GM21825 (cell line): ENCODE data around the gene BTG1.

Source experiments
- ATAC-seq: cut with Tn5 transposase; IDR thresholded peaks from one replicate; pipeline ENCODE4 v1.9.1; 2021; ENCODE audit warnings: mild to moderate bottlenecking, moderate library complexity; ENCODE audit not compliant: unreplicated experiment

The BTG1 gene

GRCh38 chr12:92145731-92146496 lies at the start of gene BTG1:
Gene BTG1, minus strand, starts transcription at chr12:92145846. Its CDS starts 311 bp downstream, at chr12:92145535.
- ATAC-seq, result peak; percentile 72

- no peak for ATAC-seq
Measured at GRCh38 chr12:92194561-92194960, 48.9 kb upstream of the BTG1 start.

- no peak for ATAC-seq
Measured at GRCh38 chr12:92193846-92194245, 48.2 kb upstream of the BTG1 start.

- no peak for ATAC-seq
Measured at GRCh38 chr12:92193063-92193462, 47.4 kb upstream of the BTG1 start.

- no peak for ATAC-seq
Measured at GRCh38 chr12:92192360-92192759, 46.7 kb upstream of the BTG1 start.

- no peak for ATAC-seq
Measured at GRCh38 chr12:92191061-92191460, 45.4 kb upstream of the BTG1 start.

- no peak for ATAC-seq
Measured at GRCh38 chr12:92188517-92189188, 43.0 kb upstream of the BTG1 start.

- ATAC-seq, result peak; percentile 45
Measured at GRCh38 chr12:92186038-92186470, 40.4 kb upstream of the BTG1 start.

- ATAC-seq, result peak; percentile 56
Measured at GRCh38 chr12:92185052-92185451, 39.4 kb upstream of the BTG1 start.

- ATAC-seq, result no peak
Measured at GRCh38 chr12:92183575-92183974, 37.9 kb upstream of the BTG1 start.

GRCh38 chr12:92178340-92178739 lies 32.7 kb upstream of the BTG1 start:
- ATAC-seq, result no peak

GRCh38 chr12:92176646-92177045 lies 31.0 kb upstream of the BTG1 start:
- ATAC-seq, result no peak

- no peak for ATAC-seq
Measured at GRCh38 chr12:92175961-92176360, 30.3 kb upstream of the BTG1 start.

- ATAC-seq, result no peak
Measured at GRCh38 chr12:92170050-92170449, 24.4 kb upstream of the BTG1 start.

- no peak for ATAC-seq
Measured at GRCh38 chr12:92167075-92167474, 21.4 kb upstream of the BTG1 start.

GRCh38 chr12:92164712-92165111 lies 19.1 kb upstream of the BTG1 start:
- ATAC-seq, result no peak

- no peak for ATAC-seq
Measured at GRCh38 chr12:92162079-92162478, 16.4 kb upstream of the BTG1 start.

- peak; percentile 50 for ATAC-seq
Measured at GRCh38 chr12:92158796-92159439, 13.3 kb upstream of the BTG1 start.

GRCh38 chr12:92156704-92157395 lies 11.2 kb upstream of the BTG1 start:
- no peak for ATAC-seq

GRCh38 chr12:92156139-92156538 lies 10.5 kb upstream of the BTG1 start:
- ATAC-seq, result no peak

- no peak for ATAC-seq
Measured at GRCh38 chr12:92155733-92156132, 10.1 kb upstream of the BTG1 start.
